Spleen (tissue), 11 donors: ENCODE measurements around the gene ARHGAP22. TPM values are rescaled to one million over a fixed set of nuclear protein-coding genes. Genes with fewer than 3 reads are reported as not detected.

Experiments
- DNase-seq: peaks from one replicate; pipeline ENCODE4 v3.0.0-alpha.2; 2020
- H3K27ac ChIP-seq, 8 donors: fragments of 200-600 bp; sonication (generic) in 7 of 8; 1 replicate in 4 of 8; 2 replicates in 4 of 8; pipeline versions ENCODE4 v1.5.0 to v1.8.0; 2016 to 2021; ENCODE audit warnings: inconsistent platforms in 4 of 8, mild to moderate bottlenecking in 4 of 8, moderate library complexity in 1 of 8
- H3K27me3 ChIP-seq, 7 donors: fragments of 200-600 bp; sonication (generic) in 6 of 7; replicated peaks in 1 of 7; 1 replicate in 4 of 7; 2 replicates in 3 of 7; pipeline versions ENCODE4 v1.5.0 to v1.8.0; 2016 to 2021; ENCODE audit warnings: inconsistent platforms in 3 of 7, mild to moderate bottlenecking in 1 of 7
- H3K36me3 ChIP-seq, 6 donors: fragments of 200-600 bp; sonication (generic) in 5 of 6; 1 replicate in 4 of 6; 2 replicates in 2 of 6; pipeline versions ENCODE4 v1.5.0 to v1.8.0; 2016 to 2021; ENCODE audit warnings: inconsistent platforms in 2 of 6
- H3K4me1 ChIP-seq, 6 donors: fragments of 200-600 bp; sonication (generic) in 5 of 6; 1 replicate in 3 of 6; 2 replicates in 3 of 6; pipeline versions ENCODE4 v1.5.0 to v1.8.0; 2016 to 2021; ENCODE audit warnings: inconsistent platforms in 3 of 6
- H3K4me3 ChIP-seq, 8 donors: fragments of 200-600 bp; sonication (generic) in 7 of 8; 1 replicate in 4 of 8; 2 replicates in 4 of 8; pipeline versions ENCODE4 v1.5.0 to v1.8.0; 2016 to 2021; ENCODE audit warnings: inconsistent platforms in 4 of 8, mild to moderate bottlenecking in 4 of 8, moderate library complexity in 2 of 8
- H3K9me3 ChIP-seq, 8 donors: fragments of 200-600 bp; sonication (generic) in 7 of 8; 1 replicate in 4 of 8; 2 replicates in 4 of 8; pipeline versions ENCODE4 v1.5.0 to v1.8.0; 2016 to 2021; ENCODE audit warnings: inconsistent platforms in 4 of 8
- POLR2A ChIP-seq, 3 donors: fragments of 450-650 bp; IDR thresholded peaks; one replicate each; pipeline ENCODE4 v1.5.1; 2017; ENCODE audit warnings: antibody characterized with exemption in 3 of 3, mild to moderate bottlenecking in 1 of 3
- POLR2AphosphoS5 ChIP-seq, 3 donors: sonication (generic); formaldehyde crosslinking; IDR thresholded peaks; one replicate each; pipeline ENCODE4 v1.5.1; 2017; ENCODE audit warnings: antibody characterized with exemption in 3 of 3
- WGBS, 5 donors: extraction: QIAGEN DNeasy Blood & Tissue Kit in 3 of 5; methylation state at CpG; one replicate each; pipeline versions ENCODE4 v1.1.5 to v1.1.7; 2013 to 2018; 5-methylcytosine and 5-hydroxymethylcytosine counted together
- intact Hi-C: fragments of 100-400 bp; cut with DNase I; formaldehyde crosslinking; loops from one replicate; pipeline ENCODE4 v1.15.0; 2023; ENCODE audit warnings: low total_unique reads
- polyA plus RNA-seq, 3 donors: library from polyadenylated mRNA; stranded (reverse); fragments of 200-250 nt; gene quantifications; one replicate each; pipeline ENCODE4 v1.2.1, GENCODE V29; 2013
- total RNA-seq, 7 donors: library from RNA; depleted of rRNA in 3 of 7; stranded (reverse); fragments of >200 nt in 3 of 7; fragmentation: NEBNext Ultra II Directional in 4 of 7; extraction: Animal tissue kit (Norgen Biotek cat#: 25700) in 4 of 7; gene quantifications; one replicate each; pipeline versions ENCODE4 v1.1.0 to v1.2.1, GENCODE V29; 2016 to 2021
- TF ChIP-seq, protein P1 (sequence below), 11 experiments: fragments of 200-600 bp in 7 of 11; fragments of 450-650 bp in 4 of 11; sonication (generic) in 4 of 11; IDR thresholded peaks in 8 of 11; conservative IDR thresholded peaks in 3 of 11; 1 replicate in 7 of 11; 2 replicates in 4 of 11; pipeline versions ENCODE4 v1.4.0 to v1.8.0; 2016 to 2021; ENCODE audit warnings: antibody characterized with exemption in 11 of 11, inconsistent platforms in 4 of 11, mild to moderate bottlenecking in 1 of 11
- donor health status: healthy with polysubstance abuse.
- donor health status: DM: no; HTN: no; CAD: no; lungs with moderate emphysema.
- donor health status: DM: no; HTN: no; CAD: no.
- donor health status: Bipolar disorder and iron deficiency.
- donor health status: healthy.
- donor health status: DM: no; HTN: no; CAD: no.
- donor health status: DM: yes; HTN: yes; CAD: no.

The ARHGAP22 gene
- total and polyA plus RNA-seq, 10 donors, result 0.56 to 7.5 (median 3.2) TPM

DNA sequence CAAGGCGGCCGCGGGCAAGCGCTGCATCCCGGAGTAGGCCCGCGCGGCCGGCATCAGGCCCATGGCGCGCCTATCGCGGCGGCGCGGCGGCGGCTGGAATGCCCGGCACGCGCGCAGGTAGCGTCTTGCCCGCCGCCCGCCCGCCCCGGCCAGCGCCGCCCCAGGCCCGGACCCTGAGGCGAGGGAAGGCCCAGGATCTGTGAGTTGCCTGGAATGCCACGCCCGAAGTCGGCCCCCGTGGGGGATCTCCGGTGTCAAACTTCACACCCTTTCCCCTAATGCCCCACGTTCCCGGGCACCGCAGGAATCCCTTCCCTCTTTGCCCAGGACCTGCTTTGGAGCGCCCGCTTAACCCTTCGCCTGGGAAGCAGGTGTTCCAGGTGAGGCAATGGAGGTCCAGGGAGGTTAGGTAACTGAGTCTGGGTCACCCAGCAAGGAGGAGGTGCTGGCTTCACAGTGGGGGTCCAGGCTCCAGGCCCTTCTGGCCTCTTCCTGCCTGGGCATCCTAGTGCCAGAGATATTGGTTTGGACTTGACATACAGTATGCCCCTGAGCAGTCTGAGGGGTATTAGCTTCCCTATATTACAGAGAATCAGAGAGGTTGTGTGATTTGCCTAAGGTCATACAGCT, 138.1 kb downstream of the ARHGAP22 start:
- Histone ChIP-seq H3K27ac (no peak overlapping the region), H3K27me3 (peaks cover 0 to 21% (median 0%) of the 10 kb centered on the region in 7 donors), H3K4me1 (no peaks in the 10 kb centered on the region), H3K9me3 (no peaks in the 10 kb centered on the region), H3K4me3 (no peak overlapping the region), H3K36me3 (no peaks in the 10 kb centered on the region)
- intact Hi-C loops, result no loop called here
- WGBS, 5 donors, result 56 to 92% (median 79%) methylated on average over 22 to 43 of the region's 43 CpGs
- DNase-seq, result peak; percentile 63
- TF ChIP-seq POLR2AphosphoS5 (IDR thresholded peaks at IDR 0.05), result no peak
- no peak for TF ChIP-seq POLR2A (IDR thresholded peaks at IDR 0.05)
- TF ChIP-seq, protein P1, sequence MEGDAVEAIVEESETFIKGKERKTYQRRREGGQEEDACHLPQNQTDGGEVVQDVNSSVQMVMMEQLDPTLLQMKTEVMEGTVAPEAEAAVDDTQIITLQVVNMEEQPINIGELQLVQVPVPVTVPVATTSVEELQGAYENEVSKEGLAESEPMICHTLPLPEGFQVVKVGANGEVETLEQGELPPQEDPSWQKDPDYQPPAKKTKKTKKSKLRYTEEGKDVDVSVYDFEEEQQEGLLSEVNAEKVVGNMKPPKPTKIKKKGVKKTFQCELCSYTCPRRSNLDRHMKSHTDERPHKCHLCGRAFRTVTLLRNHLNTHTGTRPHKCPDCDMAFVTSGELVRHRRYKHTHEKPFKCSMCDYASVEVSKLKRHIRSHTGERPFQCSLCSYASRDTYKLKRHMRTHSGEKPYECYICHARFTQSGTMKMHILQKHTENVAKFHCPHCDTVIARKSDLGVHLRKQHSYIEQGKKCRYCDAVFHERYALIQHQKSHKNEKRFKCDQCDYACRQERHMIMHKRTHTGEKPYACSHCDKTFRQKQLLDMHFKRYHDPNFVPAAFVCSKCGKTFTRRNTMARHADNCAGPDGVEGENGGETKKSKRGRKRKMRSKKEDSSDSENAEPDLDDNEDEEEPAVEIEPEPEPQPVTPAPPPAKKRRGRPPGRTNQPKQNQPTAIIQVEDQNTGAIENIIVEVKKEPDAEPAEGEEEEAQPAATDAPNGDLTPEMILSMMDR (IDR thresholded peaks at IDR 0.05 in 8 of 11, conservative IDR thresholded peaks at IDR 0.05 in 3 of 11), result no peak

DNA sequence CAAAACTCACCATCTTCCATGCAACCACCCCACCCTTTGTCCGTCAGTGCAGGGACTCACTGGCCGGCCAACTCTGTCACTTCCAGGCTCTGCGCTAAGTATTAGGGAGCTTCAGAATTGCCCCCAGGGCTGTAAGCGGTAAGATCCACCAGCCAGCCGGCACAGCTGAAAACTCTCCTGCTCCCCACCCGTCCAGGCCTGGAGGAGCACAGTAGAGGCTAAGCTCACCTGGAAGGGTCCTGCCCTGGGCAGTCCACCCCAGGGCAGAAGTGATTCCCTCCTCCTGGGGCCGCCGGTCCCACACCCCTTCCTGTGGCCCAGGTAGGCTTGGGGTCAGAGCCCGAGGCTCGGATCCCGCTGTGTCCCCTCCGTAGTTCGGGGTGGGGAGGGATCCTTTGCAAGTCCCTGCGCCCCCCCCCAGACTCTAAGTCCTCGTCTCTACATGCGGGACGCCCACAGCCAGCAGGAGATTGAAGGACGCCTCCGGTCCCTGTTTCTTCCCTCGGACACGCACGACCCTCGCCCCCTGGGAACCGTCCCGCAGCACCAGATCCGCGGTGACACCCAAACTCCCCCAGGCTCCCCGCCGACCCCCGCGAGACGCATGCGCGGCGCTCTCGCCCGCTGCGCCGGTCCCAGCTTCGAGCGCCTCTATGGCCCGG, 138.9 kb downstream of the ARHGAP22 start:
- DNase-seq, result no peak
- Histone ChIP-seq H3K27me3 (peaks cover 0 to 21% (median 0%) of the 10 kb centered on the region in 7 donors), H3K4me1 (no peaks in the 10 kb centered on the region), H3K36me3 (no peaks in the 10 kb centered on the region), H3K9me3 (no peaks in the 10 kb centered on the region), H3K27ac (no peak overlapping the region), H3K4me3 (no peak overlapping the region)
- intact Hi-C loops, result no loop called here
- 58 to 83% (median 80%) methylated on average over 35 to 42 of the region's 42 CpGs for WGBS, 5 donors
- TF ChIP-seq, protein P1 (IDR thresholded peaks at IDR 0.05 in 8 of 11, conservative IDR thresholded peaks at IDR 0.05 in 3 of 11), result no peak
- TF ChIP-seq POLR2A (IDR thresholded peaks at IDR 0.05) (no peak), POLR2AphosphoS5 (IDR thresholded peaks at IDR 0.05) (no peak)

DNA sequence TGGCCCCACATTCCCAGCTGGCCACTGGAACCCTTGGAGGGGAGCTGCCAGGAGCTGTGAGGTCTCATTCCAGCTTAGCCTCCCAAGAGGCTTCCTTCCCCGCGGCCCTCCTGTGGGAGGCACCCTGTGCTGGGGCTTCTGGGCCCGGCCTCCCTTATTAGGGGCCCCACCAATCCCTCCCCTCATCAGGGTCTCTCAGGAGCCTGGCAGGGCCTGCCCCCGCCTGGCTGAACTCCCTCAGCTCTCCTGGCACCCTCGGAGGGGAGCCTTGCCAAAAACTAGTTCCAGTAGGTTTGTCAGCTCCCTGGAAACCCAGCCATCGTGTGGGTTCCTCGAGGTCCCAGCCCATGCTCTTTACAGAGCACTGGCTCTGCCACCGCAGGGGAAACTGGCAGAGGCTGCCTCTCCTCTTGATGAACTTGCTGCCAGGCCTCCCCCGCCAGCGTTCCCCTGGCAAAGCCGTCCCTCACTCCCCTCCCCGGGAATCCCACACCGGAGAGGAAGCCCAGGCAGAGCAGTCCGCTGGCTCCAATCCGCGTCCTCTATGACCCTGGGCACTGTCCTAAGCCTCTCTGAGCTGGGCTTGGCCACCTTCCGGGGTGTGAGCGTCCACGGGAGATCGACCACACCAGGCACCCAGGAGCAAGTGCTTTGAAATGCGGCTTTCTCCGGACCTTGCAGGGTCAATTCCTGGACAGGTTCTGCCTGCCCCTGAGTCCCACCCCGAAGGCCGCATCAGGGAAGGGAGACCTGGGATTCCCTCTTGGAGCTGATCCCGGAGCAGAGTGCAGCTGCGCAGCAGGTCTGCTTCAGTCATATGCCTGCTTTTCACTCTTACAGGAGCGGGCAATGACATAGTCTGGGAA, 139.8 kb downstream of the ARHGAP22 start:
- Histone ChIP-seq H3K36me3 (no peaks in the 10 kb centered on the region), H3K27me3 (peaks cover 0 to 21% (median 0%) of the 10 kb centered on the region in 7 donors), H3K9me3 (no peaks in the 10 kb centered on the region), H3K4me3 (no peak overlapping the region), H3K27ac (no peak overlapping the region), H3K4me1 (no peaks in the 10 kb centered on the region)
- intact Hi-C loops, result no loop called here
- TF ChIP-seq POLR2A (IDR thresholded peaks at IDR 0.05) (no peak), POLR2AphosphoS5 (IDR thresholded peaks at IDR 0.05) (no peak)
- TF ChIP-seq, protein P1 (IDR thresholded peaks at IDR 0.05 in 8 of 11, conservative IDR thresholded peaks at IDR 0.05 in 3 of 11), result no peak
- WGBS, 5 donors, result 57 to 73% (median 67%) methylated on average over 22 to 27 of the region's 27 CpGs
- peak; percentile 68 for DNase-seq
